Left kidney (tissue), 2 donors: ENCODE measurements around the gene SPG21. TPM values are rescaled to one million over a fixed set of nuclear protein-coding genes. Genes with fewer than 3 reads are reported as not detected.

Source experiments
- DNase-seq: peaks from one replicate; pipeline ENCODE4 v3.0.0-alpha.2; 2013
- polyA plus RNA-seq: library from polyadenylated mRNA; unstranded; fragments of 120-200 nt; gene quantifications from one replicate; pipeline ENCODE4 v1.2.1, GENCODE V29; 2013; ENCODE audit not compliant: insufficient read length

The SPG21 gene
- polyA plus RNA-seq, 1 donor: 135 TPM

DNA sequence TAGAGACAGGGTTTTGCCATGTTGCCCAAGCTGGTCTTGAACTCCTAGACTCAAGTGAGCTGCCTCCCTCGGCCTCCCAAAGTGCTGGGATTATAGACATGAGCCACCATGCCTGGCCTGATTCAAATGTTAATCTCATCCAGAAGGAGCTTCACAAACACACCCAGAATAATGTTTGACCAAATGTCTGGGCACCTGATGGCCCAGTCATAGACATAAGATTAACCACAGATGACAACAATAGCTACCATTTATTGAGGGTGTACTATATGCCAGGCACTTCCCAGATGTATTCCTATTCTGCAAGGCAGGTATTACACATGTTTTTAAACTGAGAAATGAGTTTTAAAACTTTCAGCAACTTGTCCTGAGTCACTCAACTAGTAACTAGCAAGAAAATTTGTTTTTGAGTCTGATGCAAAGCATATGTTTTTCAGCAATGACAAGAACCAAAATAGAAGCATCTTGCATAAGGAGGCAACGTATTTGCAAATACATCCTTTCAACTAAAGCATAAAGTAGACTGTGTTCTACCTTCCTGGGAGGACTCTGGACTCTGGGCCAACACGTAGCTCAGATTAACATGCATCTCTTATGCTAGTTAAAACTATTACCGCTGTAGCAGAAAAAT is 8.1 kb upstream of the SPG21 start:
- no peak for DNase-seq

DNA sequence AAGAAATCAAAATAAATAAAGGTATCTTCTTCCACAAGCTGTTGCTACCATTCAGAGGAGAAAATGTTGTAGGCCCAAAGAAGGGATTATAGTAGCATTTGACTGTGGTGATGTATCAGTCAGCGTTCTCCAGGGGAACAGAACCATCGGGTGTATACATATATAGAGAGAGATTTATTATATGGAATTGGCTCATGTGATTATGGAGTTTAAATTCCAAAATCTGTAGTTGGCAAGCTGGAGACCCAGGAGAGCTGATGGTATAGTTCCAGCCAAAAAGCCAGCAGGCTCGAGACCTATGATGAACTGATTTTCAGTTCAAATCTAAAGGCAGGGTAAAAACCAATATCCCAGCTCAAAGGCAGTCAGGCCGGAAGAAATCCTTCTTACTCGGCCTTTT is 7.4 kb upstream of the SPG21 start:
- DNase-seq: no peak

DNA sequence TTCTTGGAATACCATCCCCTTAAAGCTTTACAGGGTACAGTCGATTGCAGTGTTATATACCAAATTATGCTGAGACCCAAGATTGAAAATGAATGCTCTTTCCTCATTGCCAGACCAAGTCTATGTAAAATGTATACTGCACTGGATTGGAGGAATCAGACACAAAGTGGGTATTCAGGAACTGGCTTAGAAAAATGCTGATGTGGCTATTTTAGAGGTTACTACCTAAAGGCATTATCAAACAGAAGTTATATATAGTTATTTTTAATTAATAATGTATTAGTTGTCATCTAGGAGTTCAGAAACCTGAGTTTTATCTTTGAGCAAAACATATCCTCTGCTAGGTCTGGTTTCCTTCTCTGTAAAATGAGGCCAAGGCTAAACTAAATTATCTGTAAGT is 3.6 kb upstream of the SPG21 start:
- no peak for DNase-seq

DNA sequence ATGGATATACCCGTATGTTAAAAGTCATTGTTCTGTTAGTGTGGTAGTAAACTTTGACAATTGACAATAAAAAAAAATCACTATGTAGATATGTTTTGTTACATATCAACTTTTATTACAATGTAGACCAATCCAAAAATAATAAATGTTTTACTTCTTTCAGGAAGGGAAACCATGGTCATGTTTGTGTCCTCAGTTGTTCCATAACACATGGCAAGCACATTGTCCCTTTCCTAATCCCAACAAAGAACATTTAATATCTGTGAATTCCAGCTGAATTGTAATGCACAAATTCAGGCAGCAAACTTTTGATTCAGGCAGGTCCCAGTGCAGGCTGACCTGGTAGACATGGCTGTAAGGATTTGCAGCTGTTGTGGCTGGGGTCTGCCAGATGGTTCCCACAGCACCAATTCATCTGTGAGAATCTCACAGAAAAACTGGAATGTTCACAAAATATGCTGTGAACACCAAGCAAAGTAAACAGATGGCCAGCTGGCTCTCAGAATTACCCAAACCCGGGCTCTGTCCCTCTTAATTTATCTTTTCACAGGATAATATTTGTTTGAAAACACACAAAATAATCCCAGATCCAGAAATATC is 1.9 kb upstream of the SPG21 start:
- no peak for DNase-seq

DNA sequence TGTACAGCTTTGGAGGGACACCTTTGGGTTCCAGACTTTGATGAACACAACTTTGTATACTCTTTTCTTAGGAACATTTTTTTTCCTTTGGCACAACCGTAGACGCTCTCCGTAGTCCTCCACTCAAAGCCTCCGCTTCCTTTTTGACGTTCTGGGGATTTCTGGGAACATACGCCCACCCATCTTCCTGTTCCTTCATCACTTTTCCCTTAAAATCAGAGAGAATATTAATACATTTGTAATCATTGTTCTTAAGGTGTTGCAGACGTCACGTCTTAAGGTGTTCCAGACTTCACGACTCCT is 405 bp upstream of the SPG21 start:
- DNase-seq: no peak

DNA sequence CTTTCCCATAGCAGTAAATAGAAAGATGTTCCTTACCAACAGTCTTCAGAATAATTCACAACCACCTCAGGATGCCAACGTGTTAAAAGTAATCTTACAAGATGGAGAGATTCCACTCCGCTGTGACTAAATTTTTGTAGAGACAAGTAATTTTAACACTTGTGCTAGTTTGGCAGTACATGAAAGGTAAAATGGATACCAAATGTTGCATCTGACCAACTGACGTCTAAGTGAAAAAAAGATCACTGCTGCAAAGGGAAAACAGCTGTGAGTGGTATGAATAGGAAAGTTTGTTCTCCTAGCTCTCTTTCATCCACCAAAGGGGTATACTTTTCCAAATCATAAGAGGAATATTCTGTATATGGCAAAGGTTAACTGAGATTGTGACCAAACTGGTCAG is 2.6 kb downstream of the SPG21 start:
- no peak for DNase-seq

DNA sequence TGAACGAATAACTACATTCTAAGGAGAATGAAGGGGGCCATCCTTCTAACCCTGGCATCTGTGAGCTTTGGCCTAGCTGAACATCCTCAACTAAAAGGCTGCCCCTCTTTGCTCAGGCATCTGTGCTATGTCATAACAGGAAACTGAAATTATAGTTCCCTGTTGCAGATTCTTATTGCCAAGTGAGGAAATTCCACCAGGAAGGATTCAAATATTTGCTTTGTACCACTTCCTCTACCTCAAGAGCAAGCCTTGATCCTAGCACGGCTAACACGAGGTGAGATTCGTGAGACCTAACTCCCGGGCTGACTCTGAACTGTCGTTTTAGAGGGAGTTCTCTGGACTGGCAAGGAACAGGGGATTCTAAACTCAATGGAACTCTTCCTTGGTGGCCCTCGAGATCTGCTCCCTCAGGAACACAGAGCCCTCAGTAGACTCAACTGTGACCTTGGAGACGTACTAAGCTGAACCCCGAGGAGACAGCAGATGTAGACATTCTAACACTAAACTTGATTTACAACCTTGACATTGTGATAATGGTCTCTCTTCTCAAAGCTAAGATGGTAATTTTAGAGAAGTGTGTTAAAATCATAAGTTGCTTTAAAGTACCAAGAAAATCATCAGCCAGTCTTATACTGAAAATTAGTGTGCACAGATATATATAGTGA is 4.2 kb downstream of the SPG21 start:
- no peak for DNase-seq

DNA sequence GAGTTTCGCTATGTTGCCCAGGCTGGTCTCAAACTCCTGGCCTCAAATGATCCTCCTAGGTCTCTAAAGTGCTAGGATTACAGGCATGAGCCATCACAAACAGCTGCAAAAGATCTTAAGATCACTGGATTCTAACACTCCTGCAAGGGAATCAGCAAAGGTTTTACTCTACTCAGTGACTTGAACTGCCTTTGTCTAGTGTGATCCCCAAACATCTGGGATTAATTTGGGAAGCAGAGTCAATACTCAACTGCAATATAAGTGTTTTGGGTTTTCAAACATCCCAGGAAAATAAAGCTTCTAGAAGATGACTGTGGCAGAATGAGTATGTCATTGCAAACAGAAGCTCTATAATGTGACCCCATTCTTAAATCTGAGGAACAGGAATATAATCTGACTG is 7.2 kb downstream of the SPG21 start:
- no peak for DNase-seq

DNA sequence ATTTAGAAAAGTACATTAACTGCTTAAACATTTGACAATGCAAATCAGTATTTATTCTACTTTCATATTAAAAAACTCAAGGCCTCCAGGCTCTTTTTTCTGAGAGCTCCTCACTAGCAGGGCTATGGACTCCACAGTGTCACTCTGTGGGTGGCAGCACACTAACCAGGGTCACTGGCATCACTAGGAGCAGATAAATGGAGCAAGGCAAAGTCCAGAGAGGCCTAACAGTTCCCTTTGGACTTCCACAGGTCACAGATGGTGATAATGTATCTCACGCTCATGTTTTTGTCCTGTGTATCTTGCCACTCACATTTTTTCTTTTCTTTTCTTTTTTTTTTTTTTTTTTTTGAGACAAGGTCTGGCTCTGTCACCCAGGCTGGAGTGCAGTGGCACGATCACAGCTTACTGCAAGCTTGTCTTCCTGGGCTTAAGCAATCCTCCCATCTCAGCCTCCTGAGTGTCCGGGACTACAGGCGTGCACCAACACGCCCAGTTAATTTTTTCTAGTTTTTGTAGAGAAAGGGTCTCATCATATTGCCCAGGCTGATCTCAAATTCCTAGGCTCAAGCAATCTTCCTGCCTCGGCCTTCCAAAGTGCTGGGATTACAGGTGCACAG is 7.8 kb downstream of the SPG21 start:
- DNase-seq: no peak

DNA sequence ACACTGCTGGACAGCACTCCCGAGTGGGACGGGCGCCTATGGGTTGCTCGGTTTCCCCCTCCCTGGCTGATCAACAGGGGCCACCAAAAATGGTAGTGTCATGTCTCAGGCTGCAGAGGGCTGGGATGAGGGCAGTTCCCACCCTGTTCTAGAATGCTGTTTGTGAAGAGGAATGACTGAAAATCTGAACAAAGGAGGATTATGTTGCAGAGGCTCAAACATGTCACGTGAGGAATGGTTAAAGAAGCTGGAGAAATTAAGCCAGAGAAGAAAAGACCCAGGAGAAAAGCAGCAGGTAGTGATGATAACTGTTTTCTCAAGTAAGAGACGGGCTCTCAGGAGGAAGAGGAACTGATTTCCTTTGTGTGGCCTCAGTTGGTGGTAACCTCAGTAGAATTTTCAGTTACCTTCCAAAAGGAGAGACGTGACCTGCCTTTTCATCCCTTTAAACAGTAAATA is 10.4 kb downstream of the SPG21 start:
- DNase-seq: no peak

DNA sequence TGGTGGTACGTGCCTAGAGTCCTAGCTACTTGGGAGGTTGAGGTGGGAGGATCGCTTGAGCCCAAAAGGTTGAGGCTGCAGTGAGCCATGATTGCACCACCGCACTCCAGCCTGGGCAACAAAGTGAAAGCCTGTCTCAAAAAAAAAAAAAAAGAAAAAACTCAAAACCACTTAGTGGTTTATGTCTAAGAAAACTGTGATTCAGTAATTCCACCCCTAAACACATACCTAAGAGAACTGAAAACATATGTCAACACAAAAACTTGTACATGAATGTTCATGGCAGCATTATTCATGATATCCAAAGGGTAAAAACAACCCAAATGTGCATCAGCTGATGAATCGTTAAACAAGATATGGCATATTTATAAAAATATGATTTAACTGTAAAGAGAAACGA is 14.3 kb downstream of the SPG21 start:
- DNase-seq: no peak

DNA sequence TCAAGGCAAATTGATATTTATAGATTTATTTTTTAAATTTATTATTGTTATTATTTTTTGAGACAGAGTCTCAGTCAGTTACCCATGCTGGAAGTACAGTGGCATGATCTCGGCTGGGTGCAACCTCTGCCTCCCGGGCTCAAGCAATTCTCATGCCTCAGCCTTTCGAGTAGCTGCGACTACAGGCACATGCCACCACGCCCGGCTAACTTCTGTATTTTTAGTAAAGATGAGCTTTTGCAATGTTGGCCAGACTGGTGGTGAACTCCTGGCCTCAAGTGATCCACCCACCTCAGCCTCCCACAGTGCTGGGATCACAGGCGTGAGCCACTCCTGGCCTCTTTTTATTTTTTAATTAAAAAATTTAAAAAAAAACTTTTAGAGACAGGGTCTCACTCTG is 19.0 kb downstream of the SPG21 start:
- DNase-seq: no peak

DNA sequence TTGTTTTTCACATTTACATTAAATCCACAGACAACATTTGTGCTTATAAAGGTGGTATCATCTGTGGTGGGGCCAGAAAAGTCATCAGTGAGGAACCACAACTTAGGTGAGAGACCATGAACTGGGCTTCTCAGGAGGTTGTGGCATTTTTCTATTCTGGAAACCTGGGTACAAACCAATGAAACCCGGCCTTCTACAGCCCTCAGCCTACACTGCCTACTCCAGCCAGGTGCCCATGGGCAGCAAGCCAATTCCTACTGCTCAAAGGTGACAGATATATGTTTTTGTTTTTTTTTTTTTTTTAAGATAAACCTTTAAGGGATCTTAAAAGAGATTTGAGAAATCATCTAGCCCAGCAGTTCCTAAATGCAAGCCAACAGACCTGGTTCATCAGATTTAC is 20.3 kb downstream of the SPG21 start:
- DNase-seq: no peak

DNA sequence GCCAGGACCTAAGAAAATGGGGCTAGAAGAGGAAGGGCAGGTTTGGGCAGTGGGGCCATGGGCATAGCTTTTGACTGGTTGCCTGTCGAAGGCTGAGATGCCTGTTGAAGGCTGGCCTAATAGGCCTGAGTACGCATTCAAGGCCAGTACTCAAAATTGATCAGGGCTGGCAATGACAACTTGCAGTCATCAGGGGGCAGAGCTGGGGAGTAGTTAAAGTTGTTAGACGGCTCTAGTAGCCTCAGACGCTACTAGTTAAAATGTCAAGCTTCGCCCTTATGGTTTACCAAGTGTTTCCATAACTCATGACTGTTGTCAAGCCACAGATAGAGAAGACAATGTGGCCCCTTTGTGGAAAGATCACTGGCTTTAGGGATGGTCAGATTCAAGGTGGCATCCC is 28.7 kb downstream of the SPG21 start:
- no peak for DNase-seq

DNA sequence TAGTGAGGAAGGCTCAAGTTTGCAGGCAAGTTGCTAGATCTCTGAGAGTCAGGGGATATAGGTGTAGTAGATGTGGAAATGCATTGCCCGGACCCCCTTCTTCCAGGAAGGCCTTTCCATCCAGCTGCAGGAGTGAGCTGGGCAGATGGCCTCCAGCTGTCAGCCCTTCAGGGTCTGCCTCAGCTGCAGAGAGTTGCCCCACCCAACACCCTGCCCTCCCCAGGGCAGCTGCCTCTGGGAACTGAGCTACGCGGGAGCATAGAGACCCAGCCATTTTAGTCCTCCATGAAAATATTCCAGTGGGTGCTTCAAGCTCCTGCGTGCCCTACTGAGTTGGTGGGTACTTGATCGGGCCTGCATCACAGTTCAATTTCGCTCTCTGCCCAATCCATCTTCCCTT is 29.6 kb downstream of the SPG21 start:
- DNase-seq: no peak

DNA sequence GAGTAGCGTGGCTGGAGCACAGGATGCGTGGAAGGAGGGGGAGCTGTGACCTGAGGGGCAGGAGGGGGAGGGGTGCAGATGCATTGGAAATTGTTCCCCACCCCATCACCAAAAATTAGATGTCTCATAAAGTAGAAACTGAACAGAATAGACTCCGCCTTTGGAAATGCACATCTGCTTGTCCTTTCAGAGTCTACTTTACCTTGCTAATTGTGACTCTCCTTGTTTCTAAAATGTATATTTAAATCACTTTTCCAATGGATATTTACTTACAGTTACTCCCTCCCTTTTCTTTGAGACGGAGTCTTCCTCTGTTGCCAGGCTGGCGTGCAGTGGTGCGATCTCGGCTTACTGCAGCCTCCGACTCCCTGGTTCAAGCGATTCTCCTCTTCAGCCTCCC is 30.6 kb downstream of the SPG21 start:
- no peak for DNase-seq

DNA sequence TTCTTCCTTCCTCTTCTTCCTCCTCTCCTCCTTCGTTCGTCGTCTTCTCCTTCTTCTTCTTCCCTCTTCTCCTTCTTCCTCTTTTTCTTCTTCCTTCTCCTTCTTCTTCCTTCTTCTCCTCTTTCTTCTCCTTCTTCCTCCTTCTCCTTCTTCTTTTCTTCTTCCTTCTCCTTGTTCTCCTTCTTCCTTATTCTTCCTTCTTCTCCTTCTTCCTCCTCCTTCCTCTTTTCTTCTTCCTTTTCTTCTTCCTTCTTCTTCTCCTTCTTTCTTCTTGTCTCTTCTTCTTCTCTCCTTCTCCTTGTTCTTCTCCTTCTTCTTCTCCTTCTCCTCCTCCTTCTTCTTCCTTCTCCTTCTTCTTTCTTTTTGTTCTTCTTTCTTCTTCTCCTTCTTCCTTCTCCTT is 35.3 kb downstream of the SPG21 start:
- no peak for DNase-seq

DNA sequence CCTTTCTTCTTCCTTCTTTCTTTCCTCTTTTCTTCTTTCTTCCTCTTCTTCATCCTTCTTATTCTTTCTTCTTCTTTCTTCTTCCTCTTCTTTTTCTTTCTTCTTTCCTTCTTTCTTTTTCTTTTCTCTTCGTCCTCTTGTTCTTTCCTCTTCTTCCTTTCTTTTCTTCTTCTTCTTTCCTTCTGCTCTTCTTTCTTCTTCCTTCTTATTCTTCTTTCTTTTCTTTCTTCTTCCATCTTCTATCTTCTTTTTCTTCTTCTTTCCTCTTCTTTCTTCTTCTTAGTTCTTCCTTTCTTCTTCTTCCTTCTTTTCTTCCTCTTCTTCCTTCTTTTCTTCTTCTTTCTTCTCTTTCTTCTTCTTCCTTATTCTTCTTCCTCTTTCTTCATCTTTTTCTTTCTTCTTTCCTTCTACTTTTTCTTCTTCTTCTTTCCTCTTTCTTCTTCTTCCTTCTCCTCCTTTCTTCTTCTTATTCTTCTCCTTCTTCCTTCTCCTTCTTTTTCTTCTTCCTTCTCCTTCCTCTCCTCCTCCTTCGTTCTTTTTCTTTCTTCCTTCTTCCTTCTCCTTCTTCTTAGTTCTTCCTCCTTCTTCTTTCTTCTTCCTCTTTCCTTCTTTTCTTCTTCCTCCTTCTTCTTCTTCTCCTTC is 37.8 kb downstream of the SPG21 start:
- no peak for DNase-seq

DNA sequence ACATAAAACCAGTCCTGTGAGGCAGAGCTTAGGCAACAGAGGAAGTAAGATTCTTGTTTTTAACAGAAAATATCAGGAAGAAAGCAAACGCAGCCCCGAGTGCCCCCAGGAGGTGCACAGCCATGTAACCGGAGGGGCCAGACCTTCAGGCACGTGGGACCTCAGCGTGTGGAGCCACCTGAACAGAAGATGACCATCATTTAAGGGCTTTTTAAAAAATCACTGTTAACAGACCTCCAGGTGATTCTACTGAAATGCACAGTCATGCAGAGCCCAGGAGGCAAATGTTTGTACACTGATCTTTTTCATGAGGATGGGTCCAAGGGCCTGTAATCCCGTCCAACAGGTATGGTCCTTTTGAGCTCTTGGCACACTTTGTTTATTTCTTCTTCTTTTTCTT is 38.8 kb downstream of the SPG21 start:
- DNase-seq: no peak

DNA sequence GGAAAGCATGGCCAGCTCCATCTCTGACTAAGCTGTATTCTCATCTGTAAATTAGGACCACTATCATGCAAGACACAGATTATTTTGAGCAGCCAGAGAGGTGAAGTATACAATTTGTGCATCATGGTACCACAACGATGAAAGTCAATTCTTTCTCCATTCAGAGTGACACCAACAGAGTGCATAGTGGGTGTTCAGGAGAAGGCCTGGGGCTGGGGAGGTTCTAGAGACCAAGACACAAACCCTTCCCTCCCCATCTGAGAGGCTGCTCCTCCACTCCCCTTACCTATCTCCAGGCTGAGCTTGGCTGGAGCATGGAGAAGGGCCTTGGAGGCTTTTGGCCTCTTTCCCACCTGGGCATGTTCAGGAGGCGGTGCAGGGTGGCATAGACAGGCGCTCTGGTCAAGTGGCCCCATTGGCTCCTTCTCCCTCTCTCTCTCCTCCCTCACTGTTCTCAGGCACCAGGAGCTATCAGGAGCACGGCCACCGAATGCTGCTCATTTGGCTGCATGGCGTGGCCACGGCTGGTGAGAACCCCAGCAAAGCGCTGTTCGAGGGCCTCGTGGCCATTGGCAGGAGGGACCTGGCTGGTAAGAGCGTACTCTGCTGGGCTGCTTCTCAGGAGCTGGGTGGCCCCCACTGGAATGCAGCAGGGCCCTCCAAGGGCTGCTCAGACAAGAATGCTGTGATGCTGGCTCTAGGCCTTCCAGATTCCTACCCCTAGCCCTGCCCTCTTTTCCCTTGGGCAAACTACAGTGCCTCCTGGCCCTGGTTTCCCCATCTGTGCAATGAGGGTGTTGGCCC is 40.1 kb downstream of the SPG21 start:
- DNase-seq: no peak

DNA sequence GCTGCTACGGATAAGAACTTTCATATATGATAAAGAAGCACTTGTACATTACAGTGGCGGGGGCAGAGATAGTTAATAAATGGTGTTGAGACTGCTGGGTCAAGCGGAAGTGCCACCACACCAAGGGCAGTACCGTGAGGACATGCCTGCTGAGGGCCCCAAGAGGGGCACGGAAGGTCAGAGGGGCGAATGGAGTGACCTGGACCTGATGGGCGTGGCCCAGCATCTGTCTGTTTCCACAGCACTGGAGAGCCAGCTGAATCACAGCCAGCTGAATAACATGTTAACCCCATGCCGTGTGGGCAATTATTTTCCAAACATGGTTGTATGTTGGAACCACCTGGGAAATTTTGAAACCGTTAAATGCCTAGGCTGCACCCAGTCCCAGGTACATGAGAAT is 40.8 kb downstream of the SPG21 start:
- no peak for DNase-seq

DNA sequence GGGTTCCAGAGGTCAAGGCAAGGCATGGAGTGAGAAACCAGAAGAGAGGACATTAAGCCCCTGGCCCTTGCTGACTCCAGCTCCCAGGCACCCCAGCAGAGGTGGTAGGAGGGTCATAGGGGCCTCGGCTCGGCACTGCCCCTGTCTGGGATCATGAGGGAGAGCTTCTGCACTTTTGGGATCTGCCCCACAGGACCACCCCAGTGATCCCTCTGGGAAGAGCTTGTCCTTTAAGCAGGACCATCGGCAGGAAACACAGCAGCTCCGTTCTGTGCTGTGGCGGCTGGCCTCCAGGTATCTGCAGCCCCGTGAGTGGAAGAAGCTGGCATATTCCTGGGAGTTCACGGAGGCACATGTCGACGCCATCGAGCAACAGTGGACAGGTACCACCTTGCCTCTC is 42.5 kb downstream of the SPG21 start:
- DNase-seq: no peak
